Urothelium cell line (cell line): ENCODE results near the gene EXOSC6.
"Not testable (repeated sequence)": the region's sequence is repeated elsewhere in the genome, so short reads cannot be mapped to it uniquely, and the experiment has no call there.

ENCODE experiments used
- DNase-seq: peaks from one replicate; pipeline ENCODE4 v3.0.0; 2011; ENCODE audit warnings: low spot score, mixed read lengths
- FAIRE-seq: peaks from 2 replicates; lab custom pipeline; 2011; peaks lifted over from hg19 to GRCh38; lab: Jason Lieb, UNC

The EXOSC6 gene

GRCh38 chr16:70203508-70203907 is 48.2 kb downstream of the EXOSC6 start:
- not testable (repeated sequence) for DNase-seq

DNA sequence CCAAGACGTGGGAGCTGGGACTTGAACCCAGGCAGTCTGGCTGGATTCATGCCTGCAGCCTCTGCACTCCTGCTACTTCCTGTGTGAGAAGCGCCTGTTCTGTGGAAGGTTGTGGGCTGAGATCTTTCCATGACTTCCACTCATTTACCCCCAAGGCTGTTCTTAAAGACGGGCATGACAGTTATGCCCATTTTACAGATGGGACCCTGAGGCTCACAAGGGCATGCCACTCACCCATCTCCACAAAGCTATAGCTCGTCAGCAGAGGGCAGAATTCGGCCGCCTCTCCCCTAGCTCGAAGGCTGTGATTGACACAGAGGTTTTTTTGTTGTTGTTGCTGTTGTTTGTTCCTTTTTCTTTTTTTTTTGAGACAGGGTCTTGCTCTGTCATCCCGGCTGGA is 51.7 kb downstream of the EXOSC6 start:
- not testable (repeated sequence) for FAIRE-seq, DNase-seq

More at GRCh38 chr16:70203508-70203907, 48.2 kb downstream of the EXOSC6 start:
- not testable (repeated sequence) for FAIRE-seq

DNA sequence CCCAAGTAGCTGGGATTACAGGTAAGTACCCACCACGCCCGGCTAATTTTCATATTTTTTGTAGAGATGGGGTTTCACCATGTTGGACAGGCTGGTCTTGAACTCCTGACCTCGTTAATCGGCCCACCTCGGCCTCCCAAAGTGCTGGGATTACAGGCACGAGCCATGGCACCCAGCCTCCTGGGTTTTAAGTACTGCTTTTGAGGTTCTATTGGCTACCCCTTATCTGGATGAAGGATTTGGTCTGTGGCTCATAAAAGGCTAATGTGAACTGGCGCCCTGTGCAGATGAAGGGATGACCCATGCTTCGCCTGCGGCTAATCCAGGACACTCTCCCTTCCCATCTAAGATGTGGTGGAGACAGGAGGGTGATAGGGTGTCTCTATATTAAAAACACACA is 52.6 kb downstream of the EXOSC6 start:
- not testable (repeated sequence) for DNase-seq, FAIRE-seq

DNA sequence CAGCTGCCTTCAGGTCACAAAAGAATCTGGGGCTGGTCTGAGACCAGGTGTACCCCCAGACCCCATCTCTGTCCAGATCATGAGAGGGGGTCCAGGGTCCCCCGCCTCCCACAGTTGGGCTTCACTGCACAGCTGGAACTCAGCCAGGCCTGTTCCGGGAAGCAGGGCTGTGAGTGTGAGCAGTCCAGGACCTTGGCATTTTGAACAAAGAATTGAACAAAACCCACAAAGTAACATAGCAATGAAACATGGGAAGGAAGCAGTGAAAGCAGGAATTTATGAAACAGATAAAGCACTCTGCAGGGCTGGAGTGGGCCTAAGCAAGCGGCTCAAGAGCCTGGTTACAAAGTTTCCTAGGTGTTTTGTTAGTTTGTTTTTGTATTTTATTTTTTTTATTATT is 53.1 kb downstream of the EXOSC6 start:
- not testable (repeated sequence) for DNase-seq, FAIRE-seq

DNA sequence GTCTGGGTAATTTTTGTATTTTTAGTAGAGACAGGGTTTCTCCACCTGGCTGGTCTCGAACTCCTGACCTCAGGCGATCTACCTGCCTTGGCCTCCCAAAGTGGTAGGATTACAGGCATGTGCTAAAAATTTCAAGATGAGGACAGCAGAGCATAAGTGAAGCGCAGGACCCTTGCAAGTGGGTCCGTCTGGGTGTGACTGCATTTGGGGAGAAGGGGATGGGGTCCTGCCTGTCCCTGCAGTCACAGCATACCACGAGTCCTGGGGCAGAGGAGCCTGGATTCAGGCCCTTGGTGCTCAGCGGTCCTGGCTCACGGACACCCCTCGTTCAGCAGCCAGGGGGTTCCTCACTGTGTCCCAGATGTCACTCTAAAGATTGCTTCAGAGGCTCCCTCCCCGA is 53.5 kb downstream of the EXOSC6 start:
- not testable (repeated sequence) for DNase-seq, FAIRE-seq

- FAIRE-seq, DNase-seq: not testable (repeated sequence)
These were observed 54.1 kb downstream of the EXOSC6 start for GRCh38 chr16:70197611-70198010.
